PC-3 (cell line): ENCODE measurements around the gene NEAT1. TPM values are rescaled to one million over a fixed set of nuclear protein-coding genes. Genes with fewer than 3 reads are reported as not detected.

ENCODE experiments used
- ATAC-seq: fragments of 200-7000 bp; cut with Tn5 transposase; 2 replicates; pipeline ENCODE4 v1.9.1; 2020; ENCODE audit warnings: mild to moderate bottlenecking, moderate library complexity
- BruUV-seq: library from RNA; stranded (reverse); fragments of 400-500 nt; replicated peaks from 2 replicates; lab custom pipeline; 2021; lab: Mats Ljungman, UMichigan
- CTCF ChIA-PET: fragments of 300-600 bp; sonication (Branson Sonifier 250); formaldehyde crosslinking; loops from one replicate; lab custom pipeline; 2022; ENCODE audit warnings: antibody characterized with exemption; lab: Charles Lee
- POLR2A ChIA-PET: fragments of 300-600 bp; sonication (Branson Sonifier 250); formaldehyde crosslinking; loops from one replicate; lab custom pipeline; 2022; ENCODE audit warnings: antibody characterized with exemption; ENCODE audit not compliant: unreplicated experiment; lab: Charles Lee
- DNase-seq: peaks from one replicate; pipeline ENCODE4 v3.0.0-alpha.2; 2015
- H2AFZ ChIP-seq: fragments of 300-600 bp; sonication (generic); 2 replicates; pipeline ENCODE4 v1.6.0; 2016; ENCODE audit warnings: antibody characterized with exemption, low read length
- H3F3A ChIP-seq: fragments of 300-600 bp; sonication (generic); one replicate; pipeline ENCODE4 v1.6.0; 2017; ENCODE audit warnings: antibody characterized with exemption, low read length, control low read depth, mild to moderate bottlenecking; ENCODE audit not compliant: unreplicated experiment
- H3K27ac ChIP-seq: fragments of 300-600 bp; sonication (generic); 2 replicates; pipeline ENCODE4 v1.5.1; 2016; ENCODE audit warnings: mild to moderate bottlenecking, low read length
- H3K27me3 ChIP-seq: fragments of 300-600 bp; sonication (generic); 2 replicates; pipeline ENCODE4 v1.6.1; 2016; ENCODE audit warnings: low read length, mixed read lengths
- H3K36me3 ChIP-seq: fragments of 300-600 bp; sonication (generic); 2 replicates; pipeline ENCODE4 v1.6.1; 2016; ENCODE audit warnings: low read depth, mixed run types, low read length, mixed read lengths
- H3K4me1 ChIP-seq: fragments of 300-600 bp; sonication (generic); 2 replicates; pipeline ENCODE4 v1.5.1; 2016; ENCODE audit warnings: low read length; ENCODE audit not compliant: insufficient read depth
- H3K4me2 ChIP-seq: fragments of 300-600 bp; sonication (generic); 2 replicates; pipeline ENCODE4 v1.6.0; 2016; ENCODE audit warnings: low read length
- H3K4me3 ChIP-seq: fragments of 300-600 bp; sonication (generic); 2 replicates; pipeline ENCODE4 v1.5.1; 2016; ENCODE audit warnings: mild to moderate bottlenecking, low read length, mixed read lengths
- H3K79me2 ChIP-seq: fragments of 300-600 bp; sonication (generic); 2 replicates; pipeline ENCODE4 v1.6.1; 2017; ENCODE audit warnings: low read length, mixed read lengths
- H3K9ac ChIP-seq: fragments of 300-600 bp; sonication (generic); 2 replicates; pipeline ENCODE4 v1.6.0; 2016; ENCODE audit warnings: mild to moderate bottlenecking, low read length
- H3K9me2 ChIP-seq: fragments of 300-600 bp; sonication (generic); replicated peaks from 2 replicates; pipeline ENCODE4 v1.6.1; 2016; ENCODE audit warnings: mixed run types, low read length, mixed read lengths
- H3K9me3 ChIP-seq: fragments of 300-600 bp; sonication (generic); 2 replicates; pipeline ENCODE4 v1.6.1; 2016; ENCODE audit warnings: low read length, mixed read lengths
- H4K20me1 ChIP-seq: fragments of 300-600 bp; sonication (generic); 2 replicates; pipeline ENCODE4 v1.6.1; 2016; ENCODE audit warnings: low read length, mixed read lengths
- EZH2 ChIP-seq: fragments of 300-600 bp; sonication (generic); IDR thresholded peaks from one replicate; pipeline ENCODE4 v1.6.1; 2017; ENCODE audit warnings: antibody characterized with exemption, mild to moderate bottlenecking, low read length; ENCODE audit not compliant: unreplicated experiment
- EZH2phosphoT487 ChIP-seq: fragments of 300-600 bp; sonication (generic); IDR thresholded peaks from 2 replicates; pipeline ENCODE4 v1.6.1; 2018; ENCODE audit warnings: mild to moderate bottlenecking, antibody characterized with exemption, low read length, borderline replicate concordance
- intact Hi-C: fragments of 100-400 bp; cut with micrococcal nuclease; formaldehyde crosslinking; loops from 2 replicates; pipeline ENCODE4 v1.9.0; 2023
- total RNA-seq: library from RNA; depleted of rRNA; stranded (reverse); fragments of >200 nt; gene quantifications from 2 replicates; pipeline ENCODE4 v1.2.3, GENCODE V29; 2014
- TF ChIP-seq, protein P1 (sequence below): fragments of 300-600 bp; sonication (generic); conservative IDR thresholded peaks from 2 replicates; pipeline ENCODE4 v1.5.1; 2017; ENCODE audit warnings: antibody characterized with exemption, low read depth, mild to moderate bottlenecking, low read length

The NEAT1 gene
- total RNA-seq, 1 experiment from 2014 or later: 47.9 TPM

DNA sequence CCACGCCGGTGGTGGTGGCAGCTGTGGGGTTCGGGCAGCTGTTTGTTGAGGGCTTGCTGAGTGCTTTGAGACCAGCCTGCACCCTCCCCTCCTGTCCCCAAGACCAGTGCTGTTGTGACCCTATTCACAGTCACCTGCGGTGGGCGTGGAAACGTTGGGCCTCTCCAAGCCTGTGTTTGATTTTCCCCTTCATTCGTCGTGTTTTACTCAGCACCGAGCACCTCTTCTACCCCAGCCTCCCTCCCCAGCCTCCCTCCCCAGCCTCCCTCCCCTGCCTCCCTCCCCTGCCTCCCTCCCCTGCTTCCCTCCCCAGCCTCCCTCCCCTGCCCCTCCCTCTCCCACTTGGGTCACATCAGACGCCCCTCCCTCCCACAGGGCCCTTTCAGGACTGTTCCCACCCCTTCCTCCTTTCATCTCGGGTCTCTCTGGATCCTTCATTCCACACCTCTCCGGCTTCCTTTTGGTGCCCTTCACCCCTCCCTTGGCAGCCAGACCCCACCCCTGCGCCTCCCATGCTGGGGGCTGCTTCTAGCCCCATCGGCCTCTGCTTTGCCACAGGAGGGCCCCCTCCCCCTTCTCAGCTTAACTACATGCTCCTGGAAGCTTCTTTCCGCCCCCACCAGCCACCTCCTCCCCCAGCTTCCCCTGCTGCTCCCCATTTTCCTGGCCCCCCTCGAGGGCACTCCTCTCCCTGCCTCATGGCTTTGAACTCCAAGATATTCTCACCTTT is 21.4 kb upstream of the NEAT1 start:
- no peak overlapping the region for H3K27ac ChIP-seq
- no peaks in the 10 kb centered on the region for H3K27me3 ChIP-seq
- H4K20me1 ChIP-seq: no peaks in the 10 kb centered on the region
- no peak overlapping the region for H3K9ac ChIP-seq
- H3F3A ChIP-seq: no peaks in the 10 kb centered on the region
- ChIA-PET CTCF (interaction anchor here (0.5 kb wide), 1 partner anchor 146 kb away, joined by 9 read pairs; no protein-coding TSS in a partner anchor), POLR2A (no interaction called here)
- H3K36me3 ChIP-seq: peaks cover 26% of the 10 kb centered on the region; the same call in 1 of the 2 replicates
- no peak overlapping the region for H3K4me3 ChIP-seq
- BruUV-seq: no TSS peak
- no peak for ATAC-seq
- no peak overlapping the region for H2AFZ ChIP-seq
- intact Hi-C loops: no loop called here
- no peaks in the 10 kb centered on the region for H3K79me2 ChIP-seq
- no peaks in the 10 kb centered on the region for H3K4me1 ChIP-seq
- no peaks in the 10 kb centered on the region for H3K9me2 ChIP-seq
- DNase-seq: no peak
- TF ChIP-seq EZH2 (no peak), EZH2phosphoT487 (no peak)
- TF ChIP-seq, protein P1, sequence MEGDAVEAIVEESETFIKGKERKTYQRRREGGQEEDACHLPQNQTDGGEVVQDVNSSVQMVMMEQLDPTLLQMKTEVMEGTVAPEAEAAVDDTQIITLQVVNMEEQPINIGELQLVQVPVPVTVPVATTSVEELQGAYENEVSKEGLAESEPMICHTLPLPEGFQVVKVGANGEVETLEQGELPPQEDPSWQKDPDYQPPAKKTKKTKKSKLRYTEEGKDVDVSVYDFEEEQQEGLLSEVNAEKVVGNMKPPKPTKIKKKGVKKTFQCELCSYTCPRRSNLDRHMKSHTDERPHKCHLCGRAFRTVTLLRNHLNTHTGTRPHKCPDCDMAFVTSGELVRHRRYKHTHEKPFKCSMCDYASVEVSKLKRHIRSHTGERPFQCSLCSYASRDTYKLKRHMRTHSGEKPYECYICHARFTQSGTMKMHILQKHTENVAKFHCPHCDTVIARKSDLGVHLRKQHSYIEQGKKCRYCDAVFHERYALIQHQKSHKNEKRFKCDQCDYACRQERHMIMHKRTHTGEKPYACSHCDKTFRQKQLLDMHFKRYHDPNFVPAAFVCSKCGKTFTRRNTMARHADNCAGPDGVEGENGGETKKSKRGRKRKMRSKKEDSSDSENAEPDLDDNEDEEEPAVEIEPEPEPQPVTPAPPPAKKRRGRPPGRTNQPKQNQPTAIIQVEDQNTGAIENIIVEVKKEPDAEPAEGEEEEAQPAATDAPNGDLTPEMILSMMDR: no peak
- H3K4me2 ChIP-seq: no peak overlapping the region
- H3K9me3 ChIP-seq: no peaks in the 10 kb centered on the region

DNA sequence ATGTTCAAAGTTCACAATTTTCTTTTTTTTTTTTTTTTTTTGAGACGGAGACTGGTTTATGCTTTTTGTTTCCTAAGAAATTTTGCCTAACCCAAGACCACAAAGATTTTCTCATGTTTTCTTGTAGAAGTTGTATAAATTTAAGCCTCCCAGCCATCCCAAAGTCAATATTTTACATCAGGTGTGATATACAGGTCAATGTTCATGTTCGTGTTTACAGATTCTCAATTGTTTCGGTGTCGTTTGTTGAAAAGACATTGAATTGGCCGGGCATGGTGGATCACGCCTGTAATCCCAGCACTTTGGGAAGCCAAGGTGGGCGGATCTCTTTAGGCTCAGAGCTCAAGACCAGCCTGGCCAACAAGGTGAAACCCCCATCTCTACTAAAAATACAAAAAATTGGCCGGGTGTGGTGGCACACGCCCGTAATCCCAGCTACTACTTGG is 20.8 kb upstream of the NEAT1 start:
- no peaks in the 10 kb centered on the region for H3K9me3 ChIP-seq
- no peaks in the 10 kb centered on the region for H3K9me2 ChIP-seq
- peaks cover 26% of the 10 kb centered on the region; the same call in 1 of the 2 replicates for H3K36me3 ChIP-seq
- no peaks in the 10 kb centered on the region for H3K27me3 ChIP-seq
- POLR2A ChIA-PET: no interaction called here
- no peak overlapping the region for H3K4me2 ChIP-seq
- intact Hi-C loops: no loop called here
- no peaks in the 10 kb centered on the region for H4K20me1 ChIP-seq
- no TSS peak for BruUV-seq
- no peaks in the 10 kb centered on the region for H3F3A ChIP-seq
- H2AFZ ChIP-seq: no peak overlapping the region
- ATAC-seq (no peak), DNase-seq (no peak)
- TF ChIP-seq EZH2phosphoT487 (no peak), EZH2 (no peak)
- TF ChIP-seq, protein P1: no peak
- no peak overlapping the region for H3K9ac ChIP-seq
- CTCF ChIA-PET: no interaction called here
- no peak overlapping the region for H3K27ac ChIP-seq
- H3K79me2 ChIP-seq: no peaks in the 10 kb centered on the region
- H3K4me1 ChIP-seq: no peaks in the 10 kb centered on the region
- H3K4me3 ChIP-seq: no peak overlapping the region

DNA sequence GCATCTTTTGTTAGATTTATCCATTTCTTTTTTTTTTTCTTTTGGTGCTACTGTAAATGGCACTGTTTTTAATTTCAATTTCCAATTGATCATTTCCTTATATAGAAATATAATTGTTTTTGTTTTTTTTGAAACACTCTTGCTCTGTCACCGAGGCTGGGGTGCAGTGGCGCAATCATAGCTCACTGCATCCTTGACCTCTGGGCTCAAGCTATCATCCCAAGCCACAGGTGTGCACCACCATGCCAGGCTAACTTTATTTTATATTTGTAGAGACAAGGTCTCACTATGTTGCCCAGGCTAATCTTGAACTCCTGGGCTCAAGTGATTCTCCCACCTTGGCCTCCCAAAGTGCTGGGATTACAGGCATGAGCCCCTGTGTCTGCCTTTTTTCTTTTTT is 19.8 kb upstream of the NEAT1 start:
- POLR2A ChIA-PET: no interaction called here
- no TSS peak for BruUV-seq

More for the DNA sequence above, 19.8 kb upstream of the NEAT1 start:
- no peak overlapping the region for H3K27ac ChIP-seq
- H3K9me3 ChIP-seq: no peaks in the 10 kb centered on the region
- H3K4me3 ChIP-seq: no peak overlapping the region
- no peaks in the 10 kb centered on the region for H3K27me3 ChIP-seq
- TF ChIP-seq, protein P1: no peak
- no peak for TF ChIP-seq EZH2
- no peak for TF ChIP-seq EZH2phosphoT487
- CTCF ChIA-PET: no interaction called here
- no peaks in the 10 kb centered on the region for H3F3A ChIP-seq
- H3K4me2 ChIP-seq: no peak overlapping the region
- no peaks in the 10 kb centered on the region for H4K20me1 ChIP-seq
- intact Hi-C loops: no loop called here
- no peak overlapping the region for H2AFZ ChIP-seq
- H3K79me2 ChIP-seq: no peaks in the 10 kb centered on the region
- DNase-seq (no peak), ATAC-seq (no peak)
- H3K9me2 ChIP-seq: no peaks in the 10 kb centered on the region
- peaks cover 26% of the 10 kb centered on the region; the same call in 1 of the 2 replicates for H3K36me3 ChIP-seq
- no peaks in the 10 kb centered on the region for H3K4me1 ChIP-seq
- H3K9ac ChIP-seq: no peak overlapping the region
